RWPE1 (cell line): ENCODE results near the gene ANKRD34B.
A peak's percentile ranks its signal among the peaks of the same experiment; 100 is the strongest.

Experiments used
- CTCF ChIA-PET: fragments of 350-600 bp; sonication (Branson Sonifier 250); formaldehyde crosslinking; extraction: SDS; loops from one replicate; lab custom pipeline; 2021; lab: Yijun Ruan, JAX
- POLR2A ChIA-PET: fragments of 400-600 bp; formaldehyde crosslinking; extraction: SDS; loops from one replicate; lab custom pipeline; 2020; ENCODE audit warnings: antibody characterized with exemption; ENCODE audit not compliant: low non-redundant PET; lab: Yijun Ruan, JAX
- DNase-seq: peaks from one replicate; pipeline ENCODE4 v3.0.0; 2012; ENCODE audit warnings: low spot score
- H3K27ac ChIP-seq: fragments of 450-650 bp; 2 replicates; pipeline ENCODE4 v1.5.1; 2017
- TF ChIP-seq, protein P1 (sequence below): fragments of 450-650 bp; conservative IDR thresholded peaks from 2 replicates; pipeline ENCODE4 v1.5.1; 2017; ENCODE audit warnings: low read depth, mild to moderate bottlenecking

The ANKRD34B gene

DNA sequence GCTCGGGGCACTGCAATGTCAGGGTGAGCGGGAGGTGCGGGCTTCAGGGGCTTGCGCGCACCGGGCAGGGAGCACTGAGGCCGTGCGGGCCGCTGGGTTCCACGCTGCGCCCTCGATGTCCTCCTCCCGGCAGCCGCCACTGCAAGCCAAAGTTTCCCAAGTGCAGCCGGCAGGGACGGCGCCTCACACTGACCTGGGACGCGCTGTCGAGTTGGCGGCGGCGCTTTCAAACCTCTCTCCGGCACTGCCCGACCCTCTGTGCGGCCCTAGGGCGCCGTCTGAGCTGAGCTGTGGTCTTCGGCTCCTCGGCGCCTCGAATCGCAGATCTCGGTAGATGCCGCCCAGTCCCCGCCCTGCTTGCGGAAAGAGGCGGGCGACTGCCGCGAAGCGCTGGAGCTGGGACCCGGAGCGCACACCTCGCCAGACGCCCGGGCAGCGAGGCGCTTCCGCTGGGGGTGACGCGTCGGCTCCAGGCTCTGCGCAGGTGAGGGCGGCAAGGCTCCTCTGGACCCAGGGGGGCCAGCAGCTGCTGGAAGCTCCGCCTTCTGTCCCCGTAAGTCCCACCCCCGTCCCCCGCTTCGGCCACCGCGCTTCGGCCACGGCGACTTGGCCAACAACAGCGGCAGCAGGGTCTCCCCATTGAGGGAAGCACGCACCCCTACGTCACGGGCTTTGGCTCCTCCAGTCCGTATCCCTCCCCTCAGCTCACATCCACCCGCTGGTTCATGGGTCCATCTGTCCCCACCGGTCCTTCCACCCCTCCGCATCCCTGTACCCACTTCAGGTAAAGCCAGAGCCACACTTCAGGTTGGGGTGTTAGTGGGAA, at the start of gene ANKRD34B:
TSS of gene ANKRD34B (minus strand) at position 320 of the 826 bp plus-strand sequence. CDS start 10,261 bp downstream, outside the sequence.
- peak; percentile 56 for DNase-seq
- ChIA-PET POLR2A (no interaction called here), CTCF (no interaction called here)

DNA sequence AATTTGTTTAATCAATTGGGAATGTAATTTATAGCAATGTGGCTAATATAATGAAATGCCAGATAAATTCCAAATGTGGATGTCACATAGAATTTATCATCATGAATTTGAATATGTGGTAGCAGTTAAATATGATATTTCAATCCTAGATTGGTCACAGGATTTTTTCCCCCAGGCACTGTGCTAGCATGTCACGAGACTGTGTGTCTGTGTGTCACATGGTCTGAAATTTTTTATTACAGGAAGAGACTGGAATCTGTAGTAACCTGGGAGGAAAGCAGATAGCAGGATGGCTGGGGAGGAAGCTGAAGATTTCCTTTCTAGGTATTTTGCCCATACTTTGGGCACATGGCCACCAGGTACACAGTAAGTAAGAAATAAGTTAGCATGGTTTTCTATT, 49.0 kb upstream of the ANKRD34B start:
- H3K27ac ChIP-seq: no peak overlapping the region
- TF ChIP-seq, protein P1, sequence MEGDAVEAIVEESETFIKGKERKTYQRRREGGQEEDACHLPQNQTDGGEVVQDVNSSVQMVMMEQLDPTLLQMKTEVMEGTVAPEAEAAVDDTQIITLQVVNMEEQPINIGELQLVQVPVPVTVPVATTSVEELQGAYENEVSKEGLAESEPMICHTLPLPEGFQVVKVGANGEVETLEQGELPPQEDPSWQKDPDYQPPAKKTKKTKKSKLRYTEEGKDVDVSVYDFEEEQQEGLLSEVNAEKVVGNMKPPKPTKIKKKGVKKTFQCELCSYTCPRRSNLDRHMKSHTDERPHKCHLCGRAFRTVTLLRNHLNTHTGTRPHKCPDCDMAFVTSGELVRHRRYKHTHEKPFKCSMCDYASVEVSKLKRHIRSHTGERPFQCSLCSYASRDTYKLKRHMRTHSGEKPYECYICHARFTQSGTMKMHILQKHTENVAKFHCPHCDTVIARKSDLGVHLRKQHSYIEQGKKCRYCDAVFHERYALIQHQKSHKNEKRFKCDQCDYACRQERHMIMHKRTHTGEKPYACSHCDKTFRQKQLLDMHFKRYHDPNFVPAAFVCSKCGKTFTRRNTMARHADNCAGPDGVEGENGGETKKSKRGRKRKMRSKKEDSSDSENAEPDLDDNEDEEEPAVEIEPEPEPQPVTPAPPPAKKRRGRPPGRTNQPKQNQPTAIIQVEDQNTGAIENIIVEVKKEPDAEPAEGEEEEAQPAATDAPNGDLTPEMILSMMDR: no peak
- POLR2A ChIA-PET: no interaction called here
- DNase-seq: no peak
- CTCF ChIA-PET: interaction anchor here (0.6 kb wide), 1 partner anchor 277 kb away, joined by 8 read pairs; no protein-coding TSS in a partner anchor

More for the DNA sequence above, at the start of gene ANKRD34B:
- TF ChIP-seq, protein P1: no peak
- no peak within 1 kb of the TSS for H3K27ac ChIP-seq

DNA sequence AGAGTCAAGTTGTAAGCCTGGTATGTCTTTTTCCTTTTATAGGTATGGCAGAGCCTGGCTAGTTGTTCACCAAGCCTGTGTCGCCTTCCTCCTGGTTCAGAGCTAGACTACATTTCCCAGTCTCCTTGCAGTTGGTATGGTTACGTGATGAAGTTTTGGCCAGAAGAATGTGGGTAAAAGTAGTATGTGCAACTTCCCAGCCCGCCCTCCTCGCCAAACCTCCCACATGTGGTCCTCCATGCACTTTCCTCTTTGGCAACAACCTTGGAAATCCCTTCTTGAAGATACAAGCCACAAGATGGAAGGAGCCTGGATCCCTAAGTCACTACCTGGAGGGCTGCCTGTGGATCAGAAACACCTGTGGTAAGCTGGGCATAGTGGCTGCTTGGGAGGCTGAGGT, 48.4 kb upstream of the ANKRD34B start:
- POLR2A ChIA-PET: no interaction called here
- TF ChIP-seq, protein P1: no peak
- DNase-seq: no peak
- CTCF ChIA-PET: interaction anchor here (0.5 kb wide), 1 partner anchor 501 kb away, joined by 5 read pairs; no protein-coding TSS in a partner anchor
- no peak overlapping the region for H3K27ac ChIP-seq

DNA sequence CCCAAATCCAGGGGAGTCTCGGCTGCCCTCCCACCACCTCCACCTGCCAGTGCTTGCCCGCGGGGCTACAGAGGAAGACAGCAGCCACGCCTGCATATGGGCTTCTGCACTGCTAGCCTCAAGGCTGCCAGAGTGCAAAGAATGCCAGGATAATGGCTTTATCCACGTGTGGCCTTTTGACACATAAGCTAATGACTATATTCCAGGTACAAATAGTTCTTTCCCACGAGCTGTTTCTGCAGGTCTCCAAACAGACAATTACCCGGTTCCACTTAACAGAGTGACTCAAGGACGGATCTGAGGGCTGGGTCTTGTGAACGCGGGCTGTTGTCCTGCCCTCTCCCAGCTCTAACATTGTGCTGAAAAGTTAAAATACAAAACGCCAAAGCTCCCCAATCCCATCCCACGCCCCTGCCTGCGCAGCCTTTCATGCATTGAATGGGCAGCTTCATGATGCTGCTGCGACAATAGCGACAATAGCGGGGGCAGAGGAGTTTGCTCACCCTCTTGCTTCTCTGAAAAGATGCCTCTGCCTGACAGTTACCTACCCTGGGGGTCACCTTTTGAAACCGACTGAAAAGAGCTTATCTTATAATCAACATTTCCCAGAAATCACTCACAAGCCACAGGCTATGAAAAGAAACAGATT, 45.3 kb upstream of the ANKRD34B start:
- ChIA-PET POLR2A (no interaction called here), CTCF (interaction anchor here (0.8 kb wide), 1 partner anchor 369 kb away, joined by 3 read pairs; no protein-coding TSS in a partner anchor)
- H3K27ac ChIP-seq: no peak overlapping the region
- no peak for DNase-seq
- TF ChIP-seq, protein P1: no peak

DNA sequence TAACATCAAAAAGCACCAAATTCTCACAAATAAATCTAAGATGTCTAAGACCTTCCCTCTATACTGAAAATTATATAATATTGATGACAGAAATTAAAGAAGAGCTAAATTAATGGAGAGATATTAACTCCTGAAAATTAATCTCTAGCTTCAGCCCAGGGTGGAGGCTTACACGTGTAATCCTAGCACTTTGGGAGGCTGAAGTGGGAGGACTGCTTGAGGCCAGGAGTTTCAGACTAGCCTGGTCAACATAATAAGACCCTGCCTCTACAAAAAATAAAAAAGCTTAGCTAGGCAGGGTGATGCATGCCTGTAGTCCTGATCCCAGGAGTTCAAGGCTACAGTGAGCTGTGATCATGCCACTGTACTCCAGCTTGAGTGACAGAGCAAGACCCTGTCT, 39.6 kb upstream of the ANKRD34B start:
- no peak overlapping the region for H3K27ac ChIP-seq
- CTCF ChIA-PET: interaction anchor here (0.6 kb wide), 1 partner anchor 32 kb away, joined by 3 read pairs; no protein-coding TSS in a partner anchor
- TF ChIP-seq, protein P1: no peak
- no peak for DNase-seq
- POLR2A ChIA-PET: no interaction called here

DNA sequence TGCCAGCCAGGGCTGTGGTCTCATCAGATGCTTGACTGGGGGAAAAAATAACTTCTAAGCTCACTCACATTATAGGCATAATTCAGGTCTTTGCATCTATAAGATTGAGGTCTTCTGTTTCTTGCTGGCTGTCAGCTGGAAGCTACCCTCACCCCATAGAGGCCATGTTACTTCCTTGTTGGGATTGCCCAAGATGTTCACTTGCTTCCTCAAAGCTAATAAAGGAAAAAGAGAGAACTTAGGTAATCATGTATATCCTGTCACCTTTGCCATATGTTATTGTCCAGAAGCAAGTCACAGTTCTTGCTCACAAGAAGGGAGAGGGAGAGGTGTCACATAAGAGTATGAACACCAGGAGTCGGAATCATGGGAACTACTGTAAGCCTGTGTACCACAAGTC, 38.7 kb upstream of the ANKRD34B start:
- CTCF ChIA-PET: interaction anchor here (0.6 kb wide), 1 partner anchor 230 kb away, joined by 5 read pairs; no protein-coding TSS in a partner anchor
- H3K27ac ChIP-seq: no peak overlapping the region
- TF ChIP-seq, protein P1: no peak
- no peak for DNase-seq
- POLR2A ChIA-PET: no interaction called here
